Right ventricle myocardium inferior (tissue), 1 donor: ENCODE data around the gene PIK3R5. TPM values are rescaled to one million over a fixed set of nuclear protein-coding genes. Genes with fewer than 3 reads are reported as not detected.

Experiments used
- ATAC-seq: fragments of 200-7000 bp; cut with Tn5 transposase; one replicate; pipeline ENCODE4 v1.9.1; 2020; ENCODE audit warnings: mild to moderate bottlenecking, moderate library complexity
- DNase-seq: peaks from one replicate; pipeline ENCODE4 v3.0.0; 2021; ENCODE audit errors: missing footprints
- intact Hi-C: fragments of 100-400 bp; cut with DNase I; formaldehyde crosslinking; loops from one replicate; pipeline ENCODE4 v1.11.0; 2022
- total RNA-seq: library from RNA; stranded (reverse); fragmentation: NEBNext Ultra II Directional; extraction: Animal tissue kit (Norgen Biotek cat#: 25700); gene quantifications from one replicate; pipeline ENCODE4 v1.2.1, GENCODE V29; 2021
- donor health status: DM: no; HTN: yes; CAD: no; lungs with severe emphysema.

Gene PIK3R5
- total RNA-seq, 1 donor from 2014 or later: 2.8 TPM

- ATAC-seq: no peak
- DNase-seq: no peak
- intact Hi-C loops: no loop called here
These were observed 109.9 kb downstream of the PIK3R5 start for GRCh38 chr17:8855477-8856204.

- no peak for DNase-seq
- no peak for ATAC-seq
- intact Hi-C loops: no loop called here
These were observed 113.9 kb downstream of the PIK3R5 start for GRCh38 chr17:8851600-8851999.

- ATAC-seq: no peak
- intact Hi-C loops: no loop called here
- no peak for DNase-seq
These were observed 116.0 kb downstream of the PIK3R5 start for GRCh38 chr17:8849311-8850041.

GRCh38 chr17:8847891-8848290 lies 117.6 kb downstream of the PIK3R5 start:
- DNase-seq: no peak
- peak; percentile 72 for ATAC-seq

GRCh38 chr17:8846768-8847211 lies 118.7 kb downstream of the PIK3R5 start:
- ATAC-seq (peak; percentile 91), DNase-seq (no peak)
- intact Hi-C loops: no loop called here

More at GRCh38 chr17:8847891-8848290, 117.6 kb downstream of the PIK3R5 start:
- intact Hi-C loops: no loop called here

- ATAC-seq (no peak), DNase-seq (no peak)
- intact Hi-C loops: no loop called here
These were observed 121.0 kb downstream of the PIK3R5 start for GRCh38 chr17:8844229-8845218.

GRCh38 chr17:8843344-8843743 lies 122.2 kb downstream of the PIK3R5 start:
- DNase-seq: no peak
- ATAC-seq: no peak
- intact Hi-C loops: no loop called here

GRCh38 chr17:8841844-8842243 lies 123.7 kb downstream of the PIK3R5 start:
- intact Hi-C loops: no loop called here
- ATAC-seq (no peak), DNase-seq (no peak)

GRCh38 chr17:8839410-8839935 lies 126.0 kb downstream of the PIK3R5 start:
- intact Hi-C loops: no loop called here
- peak; percentile 42 for ATAC-seq
- DNase-seq: no peak

GRCh38 chr17:8838551-8839095 lies 126.9 kb downstream of the PIK3R5 start:
- intact Hi-C loops: no loop called here
- ATAC-seq: no peak
- DNase-seq: no peak

GRCh38 chr17:8837563-8838075 lies 127.9 kb downstream of the PIK3R5 start:
- no peak for DNase-seq
- intact Hi-C loops: no loop called here
- ATAC-seq: peak; percentile 44

GRCh38 chr17:8836821-8837562 lies 128.5 kb downstream of the PIK3R5 start:
- ATAC-seq: no peak
- intact Hi-C loops: no loop called here
- DNase-seq: no peak

GRCh38 chr17:8835631-8836364 lies 129.7 kb downstream of the PIK3R5 start:
- no peak for ATAC-seq
- no peak for DNase-seq
- intact Hi-C loops: no loop called here

GRCh38 chr17:8835106-8835505 lies 130.4 kb downstream of the PIK3R5 start:
- intact Hi-C loops: no loop called here
- ATAC-seq: no peak
- no peak for DNase-seq

GRCh38 chr17:8832711-8833352 lies 132.7 kb downstream of the PIK3R5 start:
- no peak for DNase-seq
- ATAC-seq: no peak
- intact Hi-C loops: no loop called here

- intact Hi-C loops: no loop called here
- DNase-seq (no peak), ATAC-seq (no peak)
These were observed 134.2 kb downstream of the PIK3R5 start for GRCh38 chr17:8831234-8831849.
